ENCODE data around the gene UGT2B17. TPM values are rescaled to one million over a fixed set of nuclear protein-coding genes. Genes with fewer than 3 reads are reported as not detected.

UGT2B17 gene
- total RNA-seq, 4 donors from 2014 or later = not detected

GRCh38 chr4:68499021-68499420, 77.1 kb downstream of the UGT2B17 start:
- intact Hi-C loops (cut with DNase I) = no loop called here
- Histone ChIP-seq H3K27ac (no peak overlapping the region), H3K4me1 (no peaks in the 10 kb centered on the region), H3K9me3 (no peaks in the 10 kb centered on the region), H3K27me3 (no peaks in the 10 kb centered on the region), H3K4me3 (replicated peaks in 1 of 3) (no peak overlapping the region), H3K36me3 (no peaks in the 10 kb centered on the region)
- WGBS, 2 donors = 64 to 77% methylated on average over 4 of the region's 4 CpGs
- TF ChIP-seq, protein P1, sequence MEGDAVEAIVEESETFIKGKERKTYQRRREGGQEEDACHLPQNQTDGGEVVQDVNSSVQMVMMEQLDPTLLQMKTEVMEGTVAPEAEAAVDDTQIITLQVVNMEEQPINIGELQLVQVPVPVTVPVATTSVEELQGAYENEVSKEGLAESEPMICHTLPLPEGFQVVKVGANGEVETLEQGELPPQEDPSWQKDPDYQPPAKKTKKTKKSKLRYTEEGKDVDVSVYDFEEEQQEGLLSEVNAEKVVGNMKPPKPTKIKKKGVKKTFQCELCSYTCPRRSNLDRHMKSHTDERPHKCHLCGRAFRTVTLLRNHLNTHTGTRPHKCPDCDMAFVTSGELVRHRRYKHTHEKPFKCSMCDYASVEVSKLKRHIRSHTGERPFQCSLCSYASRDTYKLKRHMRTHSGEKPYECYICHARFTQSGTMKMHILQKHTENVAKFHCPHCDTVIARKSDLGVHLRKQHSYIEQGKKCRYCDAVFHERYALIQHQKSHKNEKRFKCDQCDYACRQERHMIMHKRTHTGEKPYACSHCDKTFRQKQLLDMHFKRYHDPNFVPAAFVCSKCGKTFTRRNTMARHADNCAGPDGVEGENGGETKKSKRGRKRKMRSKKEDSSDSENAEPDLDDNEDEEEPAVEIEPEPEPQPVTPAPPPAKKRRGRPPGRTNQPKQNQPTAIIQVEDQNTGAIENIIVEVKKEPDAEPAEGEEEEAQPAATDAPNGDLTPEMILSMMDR (IDR thresholded peaks at IDR 0.05) = no peak
- no peak for TF ChIP-seq POLR2A (IDR thresholded peaks at IDR 0.05)
- DNase-seq = no peak

DNA sequence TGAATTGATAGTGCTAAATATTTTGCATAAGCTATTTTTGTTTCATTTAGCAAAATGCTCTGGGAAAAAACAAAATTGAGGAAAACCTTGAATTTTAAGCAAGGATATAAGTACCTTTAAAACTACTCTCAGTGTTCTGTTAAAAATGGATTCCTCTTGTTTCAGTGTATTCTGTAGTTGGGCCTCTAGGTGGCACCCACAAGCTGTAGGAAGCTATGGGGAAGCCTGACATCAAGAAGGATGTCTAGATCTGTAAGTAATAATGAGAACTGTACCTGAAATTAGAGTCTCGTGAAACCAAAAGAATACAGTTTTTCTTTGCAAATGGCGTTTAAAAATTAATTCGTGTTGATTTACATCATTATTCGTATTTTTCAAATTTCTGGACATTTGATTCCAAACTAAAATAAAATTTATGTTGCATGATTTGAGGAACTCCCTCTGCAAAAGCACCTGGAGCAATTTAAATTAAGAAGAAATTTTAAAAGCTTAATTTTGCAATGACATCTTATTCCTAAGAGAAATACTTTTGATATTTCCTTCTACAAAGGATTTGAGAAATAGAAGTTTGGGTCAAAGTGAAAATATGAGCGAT, 77.6 kb downstream of the UGT2B17 start:
- TF ChIP-seq, protein P1 (IDR thresholded peaks at IDR 0.05) = peak; percentile 51 to 92 (median 84)
- no peak for TF ChIP-seq POLR2A (IDR thresholded peaks at IDR 0.05)
- Histone ChIP-seq H3K27me3 (no peaks in the 10 kb centered on the region), H3K27ac (no peak overlapping the region), H3K36me3 (no peaks in the 10 kb centered on the region), H3K9me3 (no peaks in the 10 kb centered on the region), H3K4me1 (no peaks in the 10 kb centered on the region), H3K4me3 (replicated peaks in 1 of 3) (no peak overlapping the region)
- DNase-seq = peak; percentile 33 to 70
- intact Hi-C loops (cut with DNase I) = no loop called here
- 23 to 25% methylated on average over 5 of the region's 5 CpGs for WGBS, 2 donors

DNA sequence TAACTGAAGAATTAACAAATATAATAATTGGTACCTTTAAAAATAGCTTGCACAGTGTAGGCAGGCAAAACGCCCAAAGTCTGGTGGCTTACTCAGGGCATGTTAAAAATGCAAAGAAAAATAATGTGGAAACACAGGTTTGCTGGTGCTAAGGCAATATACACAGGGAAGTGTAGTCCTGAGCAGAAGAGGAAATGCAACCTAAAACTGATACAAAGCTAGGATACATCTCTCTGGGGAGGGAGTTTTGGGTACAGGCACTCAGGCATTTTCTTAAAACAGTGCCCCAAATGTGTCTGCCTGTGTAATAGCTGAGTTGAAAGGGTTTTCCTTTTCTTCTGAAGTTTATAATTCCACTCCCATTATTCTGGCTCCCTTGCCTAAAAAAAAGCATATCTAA, 81.4 kb downstream of the UGT2B17 start:
- no peaks in the 10 kb centered on the region for H3K9me3 ChIP-seq
- 22 to 25% methylated on average over 1 of the region's 1 CpG for WGBS, 2 donors

GRCh38 chr4:68490826-68491457, 85.2 kb downstream of the UGT2B17 start:
- H3K4me3 ChIP-seq (replicated peaks in 1 of 3) = no peak overlapping the region
- H3K36me3 ChIP-seq = no peaks in the 10 kb centered on the region
- no peaks in the 10 kb centered on the region for H3K27me3 ChIP-seq
- intact Hi-C loops (cut with DNase I) = no loop called here
- no peaks in the 10 kb centered on the region for H3K4me1 ChIP-seq
- TF ChIP-seq POLR2A (IDR thresholded peaks at IDR 0.05) = no peak
- TF ChIP-seq, protein P1 (IDR thresholded peaks at IDR 0.05) = no peak
- no peaks in the 10 kb centered on the region for H3K9me3 ChIP-seq
- peak; percentile 5 to 6 for DNase-seq
- 89 to 93% methylated on average over 6 of the region's 6 CpGs for WGBS, 2 donors
- no peak overlapping the region for H3K27ac ChIP-seq

More for the DNA sequence above, 81.4 kb downstream of the UGT2B17 start:
- intact Hi-C loops (cut with DNase I) = no loop called here
- Histone ChIP-seq H3K27me3 (no peaks in the 10 kb centered on the region), H3K4me3 (replicated peaks in 1 of 3) (no peak overlapping the region), H3K4me1 (no peaks in the 10 kb centered on the region), H3K27ac (no peak overlapping the region), H3K36me3 (no peaks in the 10 kb centered on the region)
- no peak for DNase-seq
- TF ChIP-seq POLR2A (IDR thresholded peaks at IDR 0.05) = no peak
- TF ChIP-seq, protein P1 (IDR thresholded peaks at IDR 0.05) = no peak

DNA sequence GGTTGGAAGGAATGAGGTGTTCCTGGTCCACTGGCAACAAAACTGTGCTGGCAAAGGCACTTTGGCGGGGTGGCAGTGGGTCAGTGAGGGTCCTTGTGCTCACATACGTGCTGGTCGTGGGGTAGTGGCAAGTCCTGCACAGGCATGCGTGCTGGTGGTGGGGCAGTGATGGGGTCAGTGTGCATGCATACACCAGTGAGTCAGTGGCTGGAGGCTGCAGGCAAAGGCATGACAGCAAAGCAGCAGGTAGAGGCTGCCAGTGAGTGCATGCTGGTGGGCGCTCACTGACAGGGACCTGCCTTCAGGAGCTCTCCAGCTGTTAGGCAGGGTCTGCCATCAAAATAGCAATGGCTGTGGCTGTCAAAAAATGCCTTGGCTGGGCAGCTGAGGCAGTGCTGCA, 86.8 kb downstream of the UGT2B17 start:
- TF ChIP-seq POLR2A (IDR thresholded peaks at IDR 0.05) = no peak
- TF ChIP-seq, protein P1 (IDR thresholded peaks at IDR 0.05) = no peak
- Histone ChIP-seq H3K4me1 (no peaks in the 10 kb centered on the region), H3K27me3 (no peaks in the 10 kb centered on the region), H3K9me3 (no peaks in the 10 kb centered on the region), H3K4me3 (replicated peaks in 1 of 3) (no peak overlapping the region), H3K36me3 (no peaks in the 10 kb centered on the region), H3K27ac (no peak overlapping the region)
- no peak for DNase-seq
- intact Hi-C loops (cut with DNase I) = no loop called here
- 69 to 83% methylated on average over 4 of the region's 5 CpGs for WGBS, 2 donors
